PC-3 (cell line): ENCODE results near the gene VWA2. TPM values are rescaled to one million over a fixed set of nuclear protein-coding genes. Genes with fewer than 3 reads are reported as not detected.

ENCODE experiments used
- ATAC-seq: fragments of 200-7000 bp; cut with Tn5 transposase; 2 replicates; pipeline ENCODE4 v1.9.1; 2020; ENCODE audit warnings: mild to moderate bottlenecking, moderate library complexity
- BruUV-seq: library from RNA; stranded (reverse); fragments of 400-500 nt; replicated peaks from 2 replicates; lab custom pipeline; 2021; lab: Mats Ljungman, UMichigan
- CTCF ChIA-PET: fragments of 300-600 bp; sonication (Branson Sonifier 250); formaldehyde crosslinking; loops from one replicate; lab custom pipeline; 2022; ENCODE audit warnings: antibody characterized with exemption; lab: Charles Lee
- POLR2A ChIA-PET: fragments of 300-600 bp; sonication (Branson Sonifier 250); formaldehyde crosslinking; loops from one replicate; lab custom pipeline; 2022; ENCODE audit warnings: antibody characterized with exemption; ENCODE audit not compliant: unreplicated experiment; lab: Charles Lee
- DNase-seq: peaks from one replicate; pipeline ENCODE4 v3.0.0-alpha.2; 2015
- H2AFZ ChIP-seq: fragments of 300-600 bp; sonication (generic); 2 replicates; pipeline ENCODE4 v1.6.0; 2016; ENCODE audit warnings: antibody characterized with exemption, low read length
- H3F3A ChIP-seq: fragments of 300-600 bp; sonication (generic); one replicate; pipeline ENCODE4 v1.6.0; 2017; ENCODE audit warnings: antibody characterized with exemption, low read length, control low read depth, mild to moderate bottlenecking; ENCODE audit not compliant: unreplicated experiment
- H3K27ac ChIP-seq: fragments of 300-600 bp; sonication (generic); 2 replicates; pipeline ENCODE4 v1.5.1; 2016; ENCODE audit warnings: mild to moderate bottlenecking, low read length
- H3K27me3 ChIP-seq: fragments of 300-600 bp; sonication (generic); 2 replicates; pipeline ENCODE4 v1.6.1; 2016; ENCODE audit warnings: low read length, mixed read lengths
- H3K36me3 ChIP-seq: fragments of 300-600 bp; sonication (generic); 2 replicates; pipeline ENCODE4 v1.6.1; 2016; ENCODE audit warnings: low read depth, mixed run types, low read length, mixed read lengths
- H3K4me1 ChIP-seq: fragments of 300-600 bp; sonication (generic); 2 replicates; pipeline ENCODE4 v1.5.1; 2016; ENCODE audit warnings: low read length; ENCODE audit not compliant: insufficient read depth
- H3K4me2 ChIP-seq: fragments of 300-600 bp; sonication (generic); 2 replicates; pipeline ENCODE4 v1.6.0; 2016; ENCODE audit warnings: low read length
- H3K4me3 ChIP-seq: fragments of 300-600 bp; sonication (generic); 2 replicates; pipeline ENCODE4 v1.5.1; 2016; ENCODE audit warnings: mild to moderate bottlenecking, low read length, mixed read lengths
- H3K79me2 ChIP-seq: fragments of 300-600 bp; sonication (generic); 2 replicates; pipeline ENCODE4 v1.6.1; 2017; ENCODE audit warnings: low read length, mixed read lengths
- H3K9ac ChIP-seq: fragments of 300-600 bp; sonication (generic); 2 replicates; pipeline ENCODE4 v1.6.0; 2016; ENCODE audit warnings: mild to moderate bottlenecking, low read length
- H3K9me2 ChIP-seq: fragments of 300-600 bp; sonication (generic); replicated peaks from 2 replicates; pipeline ENCODE4 v1.6.1; 2016; ENCODE audit warnings: mixed run types, low read length, mixed read lengths
- H3K9me3 ChIP-seq: fragments of 300-600 bp; sonication (generic); 2 replicates; pipeline ENCODE4 v1.6.1; 2016; ENCODE audit warnings: low read length, mixed read lengths
- H4K20me1 ChIP-seq: fragments of 300-600 bp; sonication (generic); 2 replicates; pipeline ENCODE4 v1.6.1; 2016; ENCODE audit warnings: low read length, mixed read lengths
- CTCF ChIP-seq: fragments of 300-600 bp; sonication (generic); conservative IDR thresholded peaks from 2 replicates; pipeline ENCODE4 v1.5.1; 2017; ENCODE audit warnings: antibody characterized with exemption, low read depth, mild to moderate bottlenecking, low read length
- EZH2 ChIP-seq: fragments of 300-600 bp; sonication (generic); IDR thresholded peaks from one replicate; pipeline ENCODE4 v1.6.1; 2017; ENCODE audit warnings: antibody characterized with exemption, mild to moderate bottlenecking, low read length; ENCODE audit not compliant: unreplicated experiment
- EZH2phosphoT487 ChIP-seq: fragments of 300-600 bp; sonication (generic); IDR thresholded peaks from 2 replicates; pipeline ENCODE4 v1.6.1; 2018; ENCODE audit warnings: mild to moderate bottlenecking, antibody characterized with exemption, low read length, borderline replicate concordance
- intact Hi-C: fragments of 100-400 bp; cut with micrococcal nuclease; formaldehyde crosslinking; loops from 2 replicates; pipeline ENCODE4 v1.9.0; 2023
- total RNA-seq: library from RNA; depleted of rRNA; stranded (reverse); fragments of >200 nt; gene quantifications from 2 replicates; pipeline ENCODE4 v1.2.3, GENCODE V29; 2014

The VWA2 gene
- total RNA-seq, 1 experiment from 2014 or later: not detected

- no peaks in the 10 kb centered on the region for H4K20me1 ChIP-seq
- H3K9me3 ChIP-seq: peaks cover 8% of the 10 kb centered on the region; the same call in 1 of the 2 replicates
- ChIA-PET POLR2A (no interaction called here), CTCF (no interaction called here)
- H3K27me3 ChIP-seq: no peaks in the 10 kb centered on the region
- no peak overlapping the region for H2AFZ ChIP-seq
- TF ChIP-seq CTCF (no peak), EZH2 (no peak), EZH2phosphoT487 (no peak)
- H3K9ac ChIP-seq: no peak overlapping the region
- BruUV-seq: no TSS peak
- no peaks in the 10 kb centered on the region for H3K9me2 ChIP-seq
- H3K4me2 ChIP-seq: no peak overlapping the region
- ATAC-seq (no peak), DNase-seq (no peak)
- H3K79me2 ChIP-seq: no peaks in the 10 kb centered on the region
- no peak overlapping the region for H3K27ac ChIP-seq
- H3K36me3 ChIP-seq: no peaks in the 10 kb centered on the region
- H3F3A ChIP-seq: no peaks in the 10 kb centered on the region
- H3K4me1 ChIP-seq: no peaks in the 10 kb centered on the region
- intact Hi-C loops: no loop called here
- no peak overlapping the region for H3K4me3 ChIP-seq
Measured at GRCh38 chr10:114291076-114291475, 52.0 kb downstream of the VWA2 start.

GRCh38 chr10:114291516-114291915 is 52.5 kb downstream of the VWA2 start:
- Histone ChIP-seq H3K4me3 (no peak overlapping the region), H3K36me3 (no peaks in the 10 kb centered on the region), H3K27ac (no peak overlapping the region), H3K79me2 (no peaks in the 10 kb centered on the region), H4K20me1 (no peaks in the 10 kb centered on the region), H3K4me2 (no peak overlapping the region), H3K27me3 (no peaks in the 10 kb centered on the region), H3K9me3 (peaks cover 8% of the 10 kb centered on the region; the same call in 1 of the 2 replicates), H3K9me2 (no peaks in the 10 kb centered on the region), H3K9ac (no peak overlapping the region), H2AFZ (no peak overlapping the region), H3K4me1 (no peaks in the 10 kb centered on the region), H3F3A (no peaks in the 10 kb centered on the region)
- intact Hi-C loops: no loop called here
- DNase-seq: no peak
- ChIA-PET POLR2A (no interaction called here), CTCF (no interaction called here)
- TF ChIP-seq CTCF: no peak
- TF ChIP-seq EZH2: no peak
- no peak for ATAC-seq
- BruUV-seq: no TSS peak

DNA sequence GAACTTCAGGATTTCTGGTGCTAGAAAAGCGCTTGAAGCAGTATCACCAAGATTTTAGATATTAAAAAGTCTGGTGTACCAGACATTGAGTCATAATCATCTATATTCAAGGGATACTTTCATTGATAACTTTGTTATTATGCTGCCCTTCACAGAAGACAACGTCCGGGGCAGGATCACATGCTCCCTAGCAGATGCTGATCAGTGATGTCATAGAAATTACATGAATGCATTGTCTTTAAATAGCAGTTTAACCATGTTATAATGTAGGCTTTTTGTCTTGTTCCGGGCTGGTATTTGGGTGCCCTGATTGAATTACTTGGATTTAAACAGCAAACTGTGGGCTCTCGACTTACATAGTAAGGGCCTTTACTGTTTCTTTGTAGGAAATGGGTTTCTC is 54.0 kb downstream of the VWA2 start:
- POLR2A ChIA-PET: no interaction called here
- Histone ChIP-seq H3K4me1 (no peaks in the 10 kb centered on the region), H3K9me2 (no peaks in the 10 kb centered on the region), H3K79me2 (no peaks in the 10 kb centered on the region), H3K4me2 (no peak overlapping the region), H3K4me3 (no peak overlapping the region), H4K20me1 (no peaks in the 10 kb centered on the region), H3F3A (no peaks in the 10 kb centered on the region), H3K36me3 (no peaks in the 10 kb centered on the region), H3K27ac (no peak overlapping the region), H2AFZ (no peak overlapping the region), H3K27me3 (no peaks in the 10 kb centered on the region), H3K9me3 (peaks cover 8% of the 10 kb centered on the region; the same call in 1 of the 2 replicates), H3K9ac (no peak overlapping the region)
- TF ChIP-seq EZH2phosphoT487: no peak
- no peak for TF ChIP-seq EZH2
- TF ChIP-seq CTCF: no peak
- ATAC-seq (no peak), DNase-seq (no peak)
- CTCF ChIA-PET: no interaction called here
- intact Hi-C loops: no loop called here
- BruUV-seq: no TSS peak
